HTR-8/SVneo (cell line): ENCODE measurements around the gene CD37.
"Not testable (repeated sequence)": the region's sequence is repeated elsewhere in the genome, so short reads cannot be mapped to it uniquely, and the experiment has no call there.

Source experiments
- DNase-seq: peaks from one replicate; pipeline ENCODE4 v3.0.0; 2011; ENCODE audit warnings: low spot score, mixed read lengths; ENCODE audit not compliant: insufficient read length
- FAIRE-seq: peaks from 2 replicates; lab custom pipeline; 2011; peaks lifted over from hg19 to GRCh38; lab: Jason Lieb, UNC

Gene CD37

DNA sequence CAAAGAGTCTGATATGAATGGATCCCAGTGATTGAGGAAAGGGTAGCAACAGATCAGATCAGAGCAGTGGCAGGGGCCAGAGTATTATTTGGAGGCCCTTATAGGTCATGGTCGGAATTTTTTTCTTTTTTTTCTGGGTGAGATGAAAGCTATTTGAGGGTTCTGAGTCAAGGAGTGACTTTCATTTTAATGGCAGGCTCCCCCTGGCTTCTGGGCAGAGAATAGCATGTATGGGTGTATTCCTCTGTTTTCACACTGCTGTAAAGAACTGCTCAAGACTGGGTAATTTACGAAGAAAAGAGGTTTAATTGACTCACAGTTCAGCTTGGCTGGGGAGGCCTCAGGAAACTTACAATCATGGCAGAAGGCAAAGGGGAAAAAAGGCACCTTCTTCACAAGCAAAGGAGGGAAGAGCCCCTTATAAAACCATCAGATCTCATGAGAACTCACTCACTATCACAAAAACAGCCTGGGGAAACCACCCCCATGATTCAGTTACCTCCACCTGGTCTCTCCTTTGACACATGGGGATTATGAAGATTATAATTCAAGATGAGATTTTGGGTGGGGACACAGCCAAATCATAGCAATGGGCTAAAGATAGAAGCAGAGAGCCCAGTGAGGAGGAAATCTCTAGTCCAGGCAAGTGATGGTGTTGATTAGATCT, 7.2 kb upstream of the CD37 start:
- peak; percentile 35 for DNase-seq
- no peak for FAIRE-seq

DNA sequence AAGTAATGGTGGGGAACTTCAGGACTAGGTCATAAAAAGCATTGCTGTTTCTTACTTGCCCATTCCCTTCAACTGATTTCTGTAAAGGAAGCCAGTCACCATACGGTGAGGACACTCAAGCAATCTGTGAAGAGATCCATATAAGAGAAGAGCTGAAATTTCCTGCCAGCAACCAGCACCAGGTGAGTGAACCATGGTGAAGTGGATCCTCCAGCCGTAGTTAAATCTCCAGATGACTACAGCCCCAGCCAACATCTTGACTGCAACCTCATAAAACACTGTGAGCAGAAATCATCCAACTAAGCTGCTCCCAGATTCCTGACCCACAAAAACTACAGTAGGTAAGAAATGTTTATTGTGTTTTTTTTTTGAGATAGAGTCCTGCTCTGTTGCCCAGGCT, 6.5 kb upstream of the CD37 start:
- no peak for FAIRE-seq
- no peak for DNase-seq

DNA sequence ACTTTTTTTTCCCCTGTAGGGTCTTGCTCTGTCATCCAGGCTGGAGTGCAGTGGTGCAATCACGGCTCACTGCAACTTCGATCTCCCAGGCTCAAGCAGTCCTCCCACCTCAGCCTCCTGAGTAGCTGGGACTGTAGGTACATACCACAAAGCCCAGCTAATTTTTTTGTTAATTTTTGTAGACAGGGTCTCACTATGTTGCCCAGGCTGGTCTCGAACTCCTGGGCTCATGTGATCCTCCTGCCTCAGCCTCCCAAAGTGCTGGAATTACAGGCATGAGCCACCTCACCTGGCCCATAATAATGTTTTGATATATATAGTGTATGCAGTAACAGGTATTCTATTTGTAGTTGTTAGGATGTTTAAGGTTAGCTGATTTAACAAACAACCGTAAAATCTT, 4.0 kb upstream of the CD37 start:
- FAIRE-seq, DNase-seq: not testable (repeated sequence)

DNA sequence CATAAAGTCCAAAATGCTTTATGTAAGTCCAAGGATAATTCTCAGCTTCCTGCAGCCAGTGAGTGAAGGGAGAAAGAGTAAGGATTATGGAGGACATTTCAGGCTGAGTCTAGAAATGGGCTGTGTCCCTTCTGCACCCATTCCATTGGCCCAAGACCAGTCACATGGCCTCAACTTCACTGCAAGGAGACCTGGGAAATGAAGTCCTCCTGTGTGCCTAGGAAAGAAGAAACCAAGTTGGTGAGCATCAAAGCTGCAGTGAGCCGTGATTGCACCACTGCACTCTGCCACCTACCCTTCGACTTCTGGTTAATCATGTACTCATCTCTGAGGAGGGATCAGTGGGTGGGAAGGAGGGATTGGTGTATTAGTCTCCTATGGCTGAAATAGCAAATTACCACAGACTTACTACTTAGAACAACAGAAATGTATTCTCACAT, 3.6 kb upstream of the CD37 start:
- DNase-seq (peak; percentile 38), FAIRE-seq (no peak)

GRCh38 chr19:49332691-49333417, 2.4 kb upstream of the CD37 start:
- DNase-seq, FAIRE-seq: not testable (repeated sequence)

DNA sequence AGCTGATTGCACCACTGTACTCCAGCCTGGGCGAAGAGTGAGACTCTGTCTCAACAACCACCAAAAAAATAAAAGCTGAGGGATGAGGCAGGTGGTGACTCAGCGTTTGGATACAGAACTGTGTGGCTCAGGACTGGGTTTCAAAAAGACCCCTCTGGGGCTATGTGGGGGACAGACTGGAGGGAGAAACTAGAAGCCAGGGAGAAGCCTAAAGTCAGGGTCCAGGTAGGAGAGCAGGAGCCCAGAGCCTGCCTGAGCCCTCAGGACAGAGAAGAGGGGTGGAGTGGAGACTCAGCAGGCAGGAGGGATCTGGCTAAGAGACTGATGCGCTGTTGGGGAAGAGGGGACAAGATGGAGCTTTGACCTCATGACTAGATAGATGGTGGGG, 1.8 kb upstream of the CD37 start:
- DNase-seq (no peak), FAIRE-seq (no peak)

- DNase-seq (no peak), FAIRE-seq (no peak)
Observed at GRCh38 chr19:49333811-49334288, 1.4 kb upstream of the CD37 start.

- FAIRE-seq, result no peak
- DNase-seq, result no peak
Observed at GRCh38 chr19:49335784-49336481, 727 bp downstream of the CD37 start.

- DNase-seq, result no peak
- no peak for FAIRE-seq
Observed at GRCh38 chr19:49336482-49337266, 1.5 kb downstream of the CD37 start.

DNA sequence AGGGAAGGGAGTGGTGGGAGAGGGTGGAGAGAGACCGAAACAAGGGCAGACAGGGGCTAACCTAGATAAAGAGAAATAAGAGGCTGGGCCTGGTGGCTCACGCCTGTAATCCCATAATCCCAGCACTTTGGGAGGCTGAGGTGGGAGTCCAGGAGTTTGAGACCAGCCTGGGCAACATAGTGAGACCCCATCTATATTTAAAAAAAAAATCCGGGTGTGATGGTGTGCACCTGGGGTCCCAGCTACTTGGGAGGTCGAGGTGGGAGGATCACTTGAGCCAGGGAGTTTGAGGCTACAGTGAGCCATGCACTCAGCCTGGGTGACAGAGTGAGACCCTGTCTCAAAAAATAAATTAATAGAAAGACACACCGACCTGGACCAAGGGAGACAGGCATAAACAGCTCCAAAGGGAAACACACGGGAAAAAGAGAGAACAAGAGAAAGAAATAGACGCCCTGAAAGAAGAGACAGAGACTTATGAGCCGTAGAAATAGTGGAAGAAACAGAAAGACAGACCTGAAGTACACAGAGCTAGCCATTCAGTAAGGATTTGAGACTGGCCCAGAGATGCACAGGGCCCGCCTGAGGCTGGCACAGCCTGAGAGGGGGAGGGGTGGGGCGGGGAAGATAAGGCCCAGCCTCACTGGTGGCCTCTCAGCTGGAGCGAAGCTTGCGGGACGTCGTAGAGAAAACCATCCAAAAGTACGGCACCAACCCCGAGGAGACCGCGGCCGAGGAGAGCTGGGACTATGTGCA, 2.2 kb downstream of the CD37 start:
- DNase-seq (no peak), FAIRE-seq (no peak)

DNA sequence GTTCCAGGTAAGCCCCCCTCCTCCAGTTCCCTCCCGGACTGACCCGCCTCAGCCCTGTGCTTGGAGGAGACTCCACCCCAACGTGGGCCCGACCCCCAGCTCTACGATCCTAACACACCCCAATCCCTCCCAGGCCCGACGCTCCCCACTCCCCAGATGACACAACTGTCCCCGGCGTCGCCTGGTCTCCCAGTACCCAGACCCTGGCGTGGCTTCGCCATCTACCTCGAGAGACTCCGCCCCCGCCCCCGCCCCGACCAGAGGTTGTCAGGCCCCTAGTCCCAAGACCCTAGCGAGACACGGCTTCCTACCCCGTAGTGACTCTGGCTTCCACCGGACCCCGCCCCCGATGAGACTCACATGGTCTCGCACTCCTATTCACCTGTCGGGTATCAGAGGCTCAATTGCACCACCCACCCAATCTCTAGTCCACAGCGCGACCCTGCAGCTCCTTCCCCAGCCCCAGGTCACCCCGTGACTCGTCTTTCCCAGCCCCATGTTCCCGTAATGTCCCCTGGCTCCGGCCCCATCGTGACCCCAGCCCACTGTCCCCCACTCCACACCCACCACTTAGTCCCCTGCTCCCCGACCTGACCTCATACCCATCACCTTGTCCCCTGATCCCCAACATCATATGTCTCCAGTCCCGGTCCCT, 2.9 kb downstream of the CD37 start:
- FAIRE-seq, result no peak
- DNase-seq, result no peak

GRCh38 chr19:49338691-49339300, 3.6 kb downstream of the CD37 start:
- DNase-seq, result no peak
- FAIRE-seq, result no peak

DNA sequence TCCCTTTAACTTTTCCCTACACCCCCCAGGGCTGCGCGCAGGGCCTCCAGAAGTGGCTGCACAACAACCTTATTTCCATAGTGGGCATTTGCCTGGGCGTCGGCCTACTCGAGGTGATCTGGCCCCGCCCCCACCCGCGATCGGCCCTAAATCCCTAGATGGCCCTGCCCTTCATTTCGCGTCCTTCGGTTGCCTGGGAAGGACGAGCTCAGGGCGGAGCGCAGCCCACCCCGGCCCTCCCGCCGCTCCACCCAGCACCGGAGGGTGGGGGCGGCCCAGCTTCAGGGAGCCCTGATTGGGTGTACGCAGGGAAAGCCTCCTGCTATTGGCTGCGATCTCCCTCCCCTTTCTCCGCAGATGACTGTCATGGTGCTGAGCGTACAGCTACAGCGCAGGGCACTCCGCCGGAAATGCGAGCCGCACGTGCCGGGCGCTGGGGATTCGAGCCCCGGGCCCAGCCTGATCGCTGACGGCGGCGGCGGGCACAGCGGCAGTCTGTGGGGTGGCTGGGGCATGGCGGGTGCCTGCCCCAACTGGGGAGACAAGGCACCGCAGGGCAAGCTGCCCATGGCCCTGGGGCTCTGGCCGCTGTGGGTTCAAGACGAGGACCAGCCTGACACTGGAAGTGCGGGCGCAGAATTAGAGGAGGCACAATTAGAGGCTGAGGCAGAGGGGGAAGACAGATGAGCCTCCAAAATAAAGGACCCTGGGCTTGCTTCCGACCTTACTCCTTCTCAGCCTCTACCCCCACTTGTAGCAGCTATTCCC, 4.3 kb downstream of the CD37 start:
- no peak for DNase-seq
- FAIRE-seq, result no peak

DNA sequence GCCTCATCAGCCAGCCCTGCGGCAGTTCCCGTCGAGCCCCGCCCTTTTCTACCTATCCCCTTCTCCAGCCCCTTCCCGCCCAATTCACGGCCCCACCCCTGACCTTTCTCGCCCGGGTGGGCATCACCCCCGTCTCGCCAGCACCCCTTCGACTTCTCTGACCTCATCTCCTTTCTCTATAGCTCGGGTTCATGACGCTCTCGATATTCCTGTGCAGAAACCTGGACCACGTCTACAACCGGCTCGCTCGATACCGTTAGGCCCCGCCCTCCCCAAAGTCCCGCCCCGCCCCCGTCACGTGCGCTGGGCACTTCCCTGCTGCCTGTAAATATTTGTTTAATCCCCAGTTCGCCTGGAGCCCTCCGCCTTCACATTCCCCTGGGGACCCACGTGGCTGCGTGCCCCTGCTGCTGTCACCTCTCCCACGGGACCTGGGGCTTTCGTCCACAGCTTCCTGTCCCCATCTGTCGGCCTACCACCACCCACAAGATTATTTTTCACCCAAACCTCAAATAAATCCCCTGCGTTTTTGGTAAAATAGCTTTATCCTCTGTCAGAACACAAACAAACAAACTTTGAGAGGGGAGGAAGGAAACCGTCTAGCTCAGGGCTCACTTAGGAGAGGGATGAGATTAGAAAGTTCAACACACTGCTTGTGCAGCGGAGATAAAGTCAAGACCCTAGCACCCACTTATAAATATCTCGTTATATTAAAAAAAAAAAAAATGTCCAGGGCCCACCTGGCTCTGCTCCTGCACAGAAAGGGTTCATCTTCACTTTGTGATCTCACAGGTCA, 5.1 kb downstream of the CD37 start:
- FAIRE-seq (no peak), DNase-seq (no peak)

- FAIRE-seq, result no peak
- DNase-seq, result no peak
Observed at GRCh38 chr19:49340865-49341718, 5.9 kb downstream of the CD37 start.

GRCh38 chr19:49342291-49342721, 7.1 kb downstream of the CD37 start:
- DNase-seq (no peak), FAIRE-seq (no peak)
